ENCODE measurements around the gene ZNF106. TPM values are rescaled to one million over a fixed set of nuclear protein-coding genes. Genes with fewer than 3 reads are reported as not detected.

Gene ZNF106
- total RNA-seq, 4 donors from 2014 or later, result 54.5 to 92.9 (median 63.9) TPM

DNA sequence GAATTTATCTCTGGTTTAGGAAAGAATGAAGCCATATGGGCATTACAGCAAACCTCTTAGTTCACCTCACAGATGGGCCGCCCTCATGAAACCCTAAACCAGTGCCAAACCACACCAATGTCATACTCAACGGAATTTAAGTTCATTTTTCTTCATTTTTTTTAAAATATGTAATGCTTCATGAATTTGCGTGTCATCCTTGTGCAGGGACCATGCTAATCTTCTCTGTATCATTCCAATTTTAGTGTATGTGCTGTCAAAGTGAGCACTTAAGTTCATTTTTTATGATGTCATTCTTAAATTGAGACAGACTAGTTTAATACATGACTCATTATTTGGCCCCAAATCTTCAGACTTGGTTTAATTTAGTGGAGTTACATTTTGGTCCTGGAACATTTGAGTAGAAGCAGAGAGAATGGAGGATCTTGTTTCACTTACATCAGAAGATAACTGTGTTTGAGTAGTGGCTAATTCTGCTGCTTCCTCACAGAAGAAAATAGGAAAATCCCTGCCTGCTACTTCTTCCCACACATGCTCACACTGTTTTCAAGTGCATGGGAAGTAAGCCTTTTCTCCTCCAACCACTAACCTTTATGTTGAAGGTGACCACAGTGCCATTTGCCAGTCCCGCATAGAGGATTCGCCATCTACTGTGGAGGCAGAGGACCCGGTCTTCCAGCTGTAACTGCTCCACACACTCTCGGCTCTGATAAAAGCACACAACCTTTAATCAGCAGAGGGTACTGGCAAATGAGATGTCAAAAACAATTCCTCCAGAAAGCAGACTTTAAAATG is 63.3 kb downstream of the ZNF106 start:
- TF ChIP-seq, protein P1, sequence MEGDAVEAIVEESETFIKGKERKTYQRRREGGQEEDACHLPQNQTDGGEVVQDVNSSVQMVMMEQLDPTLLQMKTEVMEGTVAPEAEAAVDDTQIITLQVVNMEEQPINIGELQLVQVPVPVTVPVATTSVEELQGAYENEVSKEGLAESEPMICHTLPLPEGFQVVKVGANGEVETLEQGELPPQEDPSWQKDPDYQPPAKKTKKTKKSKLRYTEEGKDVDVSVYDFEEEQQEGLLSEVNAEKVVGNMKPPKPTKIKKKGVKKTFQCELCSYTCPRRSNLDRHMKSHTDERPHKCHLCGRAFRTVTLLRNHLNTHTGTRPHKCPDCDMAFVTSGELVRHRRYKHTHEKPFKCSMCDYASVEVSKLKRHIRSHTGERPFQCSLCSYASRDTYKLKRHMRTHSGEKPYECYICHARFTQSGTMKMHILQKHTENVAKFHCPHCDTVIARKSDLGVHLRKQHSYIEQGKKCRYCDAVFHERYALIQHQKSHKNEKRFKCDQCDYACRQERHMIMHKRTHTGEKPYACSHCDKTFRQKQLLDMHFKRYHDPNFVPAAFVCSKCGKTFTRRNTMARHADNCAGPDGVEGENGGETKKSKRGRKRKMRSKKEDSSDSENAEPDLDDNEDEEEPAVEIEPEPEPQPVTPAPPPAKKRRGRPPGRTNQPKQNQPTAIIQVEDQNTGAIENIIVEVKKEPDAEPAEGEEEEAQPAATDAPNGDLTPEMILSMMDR (IDR thresholded peaks at IDR 0.05), result no peak
- TF ChIP-seq EP300 (IDR thresholded peaks at IDR 0.05) (no peak), POLR2A (IDR thresholded peaks at IDR 0.05) (no peak)
- H3K9me3 ChIP-seq, result no peaks in the 10 kb centered on the region
- no peak overlapping the region for H3K4me3 ChIP-seq
- H3K27ac ChIP-seq, result no peak overlapping the region
- H3K36me3 ChIP-seq, result peaks cover 2 to 100% (median 23%) of the 10 kb centered on the region in 3 donors
- H3K27me3 ChIP-seq, result no peaks in the 10 kb centered on the region
- 87 to 93% methylated on average over 7 of the region's 7 CpGs for WGBS, 2 donors
- no peaks in the 10 kb centered on the region for H3K4me1 ChIP-seq
- no peak for DNase-seq (ENCODE audit: low spot score in 2 of 2)

DNA sequence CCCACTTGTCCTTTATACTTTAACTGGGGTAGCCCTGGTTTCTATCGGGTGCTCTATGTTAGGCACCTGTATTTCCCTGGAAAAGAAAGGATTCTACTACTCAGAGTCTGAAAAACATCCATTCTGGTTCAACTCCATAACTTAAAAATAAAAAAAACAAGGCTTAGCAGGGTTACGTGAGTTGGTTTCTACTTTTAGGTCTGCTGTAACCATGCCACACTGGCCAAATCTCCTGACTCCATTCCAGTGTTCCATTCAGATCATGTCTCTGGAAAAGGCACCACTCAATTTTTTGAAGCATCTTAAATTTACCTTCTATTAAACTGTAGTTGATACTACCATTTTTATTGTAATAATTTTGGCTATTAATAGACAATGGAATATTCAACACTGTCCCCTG is 69.6 kb downstream of the ZNF106 start:
- TF ChIP-seq EP300 (IDR thresholded peaks at IDR 0.05), result no peak
- no peak for TF ChIP-seq POLR2A (IDR thresholded peaks at IDR 0.05)
- TF ChIP-seq, protein P1 (IDR thresholded peaks at IDR 0.05), result no peak
- Histone ChIP-seq H3K9me3 (no peaks in the 10 kb centered on the region), H3K27ac (no peak overlapping the region), H3K4me1 (no peaks in the 10 kb centered on the region), H3K36me3 (peaks cover 2 to 100% (median 31%) of the 10 kb centered on the region in 3 donors), H3K27me3 (no peaks in the 10 kb centered on the region), H3K4me3 (no peak overlapping the region)
- 81 to 84% methylated on average over 2 of the region's 2 CpGs for WGBS, 2 donors
- no peak for DNase-seq (ENCODE audit: low spot score in 2 of 2)

DNA sequence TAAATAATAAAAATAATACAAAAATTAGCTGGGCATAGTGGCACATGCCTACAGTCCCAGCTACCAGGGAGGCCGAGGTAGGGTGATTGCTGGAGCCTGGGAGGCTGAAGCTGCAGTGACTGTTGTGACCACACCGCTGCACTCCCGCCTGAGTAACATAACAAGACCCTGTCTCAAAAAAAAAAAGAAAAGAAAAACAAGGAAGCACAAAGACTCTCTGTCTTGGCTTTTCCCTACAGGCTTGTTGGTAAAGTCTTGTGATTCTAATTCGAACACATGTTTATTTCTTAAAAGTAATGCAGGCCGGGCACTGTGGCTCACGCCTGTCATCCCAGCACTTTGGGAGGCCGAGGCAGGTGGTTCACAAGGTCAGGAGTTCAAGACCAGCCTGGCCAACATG is 71.6 kb downstream of the ZNF106 start:
- Histone ChIP-seq H3K27ac (peak overlapping the region in 1 of 4 donors; percentile 25), H3K9me3 (no peaks in the 10 kb centered on the region), H3K36me3 (peaks cover 2 to 100% (median 23%) of the 10 kb centered on the region in 3 donors), H3K4me1 (no peaks in the 10 kb centered on the region), H3K27me3 (no peaks in the 10 kb centered on the region), H3K4me3 (no peak overlapping the region)
- no peak for DNase-seq (ENCODE audit: low spot score in 2 of 2)
- 42 to 55% methylated on average over 7 of the region's 7 CpGs for WGBS, 2 donors
- no peak for TF ChIP-seq EP300 (IDR thresholded peaks at IDR 0.05)
- TF ChIP-seq, protein P1 (IDR thresholded peaks at IDR 0.05), result no peak
- TF ChIP-seq POLR2A (IDR thresholded peaks at IDR 0.05), result no peak

DNA sequence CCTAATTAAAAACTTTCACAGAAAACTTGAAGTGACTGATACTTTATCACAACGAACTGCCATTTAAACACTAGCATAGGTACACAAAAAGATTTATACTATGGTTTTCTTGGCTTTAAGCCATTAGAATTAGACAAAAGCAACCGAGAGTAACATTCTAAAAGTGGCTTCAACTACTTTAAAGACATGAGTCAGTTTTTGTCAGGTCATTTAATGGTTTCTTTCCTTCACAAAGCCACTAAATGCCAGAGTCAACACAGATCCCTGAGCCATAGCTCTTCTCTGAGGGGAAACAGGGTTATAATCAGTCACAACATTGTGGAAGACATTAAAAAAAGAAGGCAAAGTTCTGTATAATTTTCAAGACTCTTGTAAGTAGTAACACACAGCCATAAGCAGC is 77.0 kb downstream of the ZNF106 start:
- Histone ChIP-seq H3K27me3 (no peaks in the 10 kb centered on the region), H3K36me3 (peaks cover 0 to 97% (median 12%) of the 10 kb centered on the region in 3 donors), H3K27ac (no peak overlapping the region), H3K9me3 (no peaks in the 10 kb centered on the region), H3K4me3 (no peak overlapping the region), H3K4me1 (no peaks in the 10 kb centered on the region)
- TF ChIP-seq EP300 (IDR thresholded peaks at IDR 0.05) (no peak), POLR2A (IDR thresholded peaks at IDR 0.05) (no peak)
- TF ChIP-seq, protein P1 (IDR thresholded peaks at IDR 0.05), result no peak
- WGBS, 2 donors, result 56 to 60% methylated on average over 2 of the region's 2 CpGs
- no peak for DNase-seq (ENCODE audit: low spot score in 2 of 2)

DNA sequence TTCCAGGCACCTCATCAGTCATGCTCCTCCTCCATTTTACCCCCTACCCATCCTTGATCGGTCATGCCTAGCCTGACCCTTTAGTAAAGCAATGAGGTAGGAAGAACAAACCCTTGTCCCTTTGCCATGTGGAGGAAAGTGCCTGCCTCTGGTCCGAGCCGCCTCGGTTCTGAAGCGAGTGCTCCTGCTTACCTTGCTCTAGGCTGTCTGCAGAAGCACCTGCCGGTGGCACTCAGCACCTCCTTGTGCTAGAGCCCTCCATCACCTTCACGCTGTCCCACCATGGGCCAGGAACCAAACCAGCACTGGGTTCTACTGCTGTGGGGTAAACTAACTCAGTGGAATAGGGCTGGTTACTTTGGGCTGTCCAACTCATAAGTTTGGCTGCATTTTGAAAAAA is 79.1 kb downstream of the ZNF106 start:
- peaks cover 0 to 89% (median 2%) of the 10 kb centered on the region in 3 donors for H3K36me3 ChIP-seq
- H3K27ac ChIP-seq, result no peak overlapping the region
- H3K9me3 ChIP-seq, result no peaks in the 10 kb centered on the region
- 97 to 99% methylated on average over 7 of the region's 7 CpGs for WGBS, 2 donors
- no peak overlapping the region for H3K4me3 ChIP-seq
- H3K27me3 ChIP-seq, result no peaks in the 10 kb centered on the region
- TF ChIP-seq, protein P1 (IDR thresholded peaks at IDR 0.05), result no peak
- no peaks in the 10 kb centered on the region for H3K4me1 ChIP-seq
- no peak for DNase-seq (ENCODE audit: low spot score in 2 of 2)
